Panc1 (cell line): Measurements from ENCODE around the gene NT5C2. TPM values are rescaled to one million over a fixed set of nuclear protein-coding genes. Genes with fewer than 3 reads are reported as not detected.

Experiments
- ATAC-seq: fragments of 200-7000 bp; cut with Tn5 transposase; 2 replicates; pipeline ENCODE4 v1.9.1; 2020; ENCODE audit warnings: mild to moderate bottlenecking, moderate library complexity
- BruUV-seq: library from RNA; stranded (reverse); fragments of 400-500 nt; replicated peaks from 2 replicates; lab custom pipeline; 2021; lab: Mats Ljungman, UMichigan
- CTCF ChIA-PET: fragments of 300-600 bp; sonication (Branson Sonifier 250); formaldehyde crosslinking; loops from one replicate; lab custom pipeline; 2022; ENCODE audit warnings: antibody characterized with exemption; lab: Charles Lee
- POLR2A ChIA-PET: fragments of 300-600 bp; sonication (Branson Sonifier 250); formaldehyde crosslinking; loops from one replicate; lab custom pipeline; 2022; ENCODE audit warnings: antibody characterized with exemption; lab: Charles Lee
- DNase-seq: peaks from one replicate; pipeline ENCODE4 v3.0.0-alpha.2; 2010; ENCODE audit warnings: low read depth, low spot score
- H3K27ac ChIP-seq: 2 replicates; pipeline ENCODE4 v1.5.1; 2011; ENCODE audit warnings: mild to moderate bottlenecking, low read length, inconsistent platforms
- H3K27me3 ChIP-seq: fragments of 200-500 bp; sonication (Bioruptor generic); 2 replicates; pipeline ENCODE4 v1.6.0; 2014; ENCODE audit warnings: low read length, inconsistent platforms; ENCODE audit not compliant: control insufficient read depth, insufficient read depth
- H3K36me3 ChIP-seq: fragments of 200-500 bp; sonication (Bioruptor generic); 2 replicates; pipeline ENCODE4 v1.5.1; 2014; ENCODE audit warnings: inconsistent platforms, mild to moderate bottlenecking, low read length, moderate library complexity; ENCODE audit not compliant: control insufficient read depth, insufficient read depth
- H3K4me1 ChIP-seq: 2 replicates; pipeline ENCODE4 v1.5.1; 2011; ENCODE audit warnings: inconsistent platforms, mild to moderate bottlenecking, low read length, moderate library complexity; ENCODE audit not compliant: control insufficient read depth, insufficient read depth
- H3K4me3 ChIP-seq, 2 experiments: 2 replicates each; pipeline ENCODE4 v1.5.1; 2011 to 2012; ENCODE audit warnings: low read depth in 2 of 2, low read length in 2 of 2, mild to moderate bottlenecking in 2 of 2, inconsistent platforms in 1 of 2, moderate library complexity in 1 of 2
- H3K9me3 ChIP-seq: fragments of 200-500 bp; sonication (Bioruptor generic); 2 replicates; pipeline ENCODE4 v1.5.1; 2014; ENCODE audit warnings: low read depth, mild to moderate bottlenecking, inconsistent platforms, low read length, moderate library complexity; ENCODE audit not compliant: control insufficient read depth, insufficient read depth
- CTCF ChIP-seq: fragments of 450-650 bp; IDR thresholded peaks from 2 replicates; pipeline ENCODE4 v1.5.1; 2017; ENCODE audit warnings: mild to moderate bottlenecking
- POLR2AphosphoS5 ChIP-seq: IDR thresholded peaks from 2 replicates; pipeline ENCODE4 v1.6.1; 2012; ENCODE audit warnings: mild to moderate bottlenecking, low read depth, low read length, moderate library complexity
- REST ChIP-seq, 2 experiments: IDR thresholded peaks; 2 replicates each; pipeline ENCODE4 v1.6.1; 2011 to 2012; ENCODE audit warnings: low read depth in 2 of 2, control low read depth in 1 of 2, low read length in 1 of 2, mild to moderate bottlenecking in 1 of 2, moderate library complexity in 1 of 2; ENCODE audit not compliant: insufficient read depth in 1 of 2
- SIN3A ChIP-seq: IDR thresholded peaks from 2 replicates; pipeline ENCODE4 v1.6.1; 2012; ENCODE audit warnings: low read depth, mild to moderate bottlenecking, low read length, moderate library complexity, borderline replicate concordance; ENCODE audit not compliant: insufficient read depth
- TCF7L2 ChIP-seq: IDR thresholded peaks from 2 replicates; pipeline ENCODE4 v1.6.1; 2011; ENCODE audit warnings: mild to moderate bottlenecking, low read depth, low read length, inconsistent platforms
- in situ Hi-C: cut with HindIII; loops from 2 replicates; pipeline ENCODE4 v1.10.0; 2016; ENCODE audit warnings: low sequenced_read_pairs, low pct_unique_long_range_greater_than_20kb
- intact Hi-C: fragments of 100-400 bp; cut with micrococcal nuclease; formaldehyde crosslinking; loops from one replicate; pipeline ENCODE4 v1.10.0; 2022; ENCODE audit not compliant: unreplicated experiment
- total RNA-seq: library from RNA; stranded (reverse); gene quantifications from one replicate; pipeline ENCODE4 v1.2.1, GENCODE V29; 2021; ENCODE audit not compliant: unreplicated experiment

Gene NT5C2
- total RNA-seq, 1 experiment from 2014 or later: 150 TPM

- in situ Hi-C loops (loop anchor here (5.0 kb wide), 1 partner anchor 35 kb away; no protein-coding TSS in a partner anchor), intact Hi-C loops (no loop called here)
- Histone ChIP-seq H3K9me3 (no peaks in the 10 kb centered on the region), H3K27me3 (no peaks in the 10 kb centered on the region), H3K27ac (peak overlapping the region; percentile 40), H3K4me3 (no peak overlapping the region), H3K4me1 (peaks cover 26% of the 10 kb centered on the region), H3K36me3 (peaks cover 13% of the 10 kb centered on the region)
- POLR2A ChIA-PET: no interaction called here
- no peak for DNase-seq
- TF ChIP-seq CTCF (no peak), POLR2AphosphoS5 (no peak), TCF7L2 (no peak), REST (IDR thresholded peaks at IDR 0.05; ENCODE audit: insufficient read depth in 1 of 2, low read depth in 2 of 2, low read length in 1 of 2) (no peak), SIN3A (no peak)
- BruUV-seq: no TSS peak
- no peak for ATAC-seq
- CTCF ChIA-PET: no interaction called here
These were observed 51.1 kb downstream of the NT5C2 start for GRCh38 chr10:103141950-103142349.

GRCh38 chr10:103140469-103140868 is 52.6 kb downstream of the NT5C2 start:
- H3K4me1 ChIP-seq: peaks cover 13% of the 10 kb centered on the region
- no peaks in the 10 kb centered on the region for H3K27me3 ChIP-seq
- ATAC-seq (no peak), DNase-seq (no peak)
- POLR2A ChIA-PET: interaction anchor here (0.6 to 1.0 kb wide), 2 partner anchors 16 to 325 kb away, joined by 6 to 12 read pairs; no protein-coding TSS in a partner anchor
- H3K36me3 ChIP-seq: peaks cover 16% of the 10 kb centered on the region
- H3K4me3 ChIP-seq: no peak overlapping the region
- no peak overlapping the region for H3K27ac ChIP-seq
- no peak for TF ChIP-seq REST (IDR thresholded peaks at IDR 0.05; ENCODE audit: insufficient read depth in 1 of 2, low read depth in 2 of 2, low read length in 1 of 2)
- TF ChIP-seq POLR2AphosphoS5: no peak
- TF ChIP-seq CTCF: no peak
- no peak for TF ChIP-seq SIN3A
- TF ChIP-seq TCF7L2: no peak
- intact Hi-C loops (no loop called here), in situ Hi-C loops (loop anchor here (5.0 kb wide), 1 partner anchor 33 kb away; no protein-coding TSS in a partner anchor)
- BruUV-seq: no TSS peak
- CTCF ChIA-PET: no interaction called here
- no peaks in the 10 kb centered on the region for H3K9me3 ChIP-seq
